Natural killer cell treated with Interleukin-12 subunit alpha and Interleukin-12 subunit beta and Interleukin-15 and Interleukin-18, amount 100 ng/mL, for 72 hours (primary cell): ENCODE measurements around the gene DSP. TPM values are rescaled to one million over a fixed set of nuclear protein-coding genes. Genes with fewer than 3 reads are reported as not detected.

Experiments
- ATAC-seq, 2 donors: fragments of 150-1000 bp; cut with Tn5 transposase in 1 of 2; sonication (Bioruptor Pico), chemical (Tn5 transposase) in 1 of 2; 2 replicates each; pipeline ENCODE4 v1.10.0; 2021
- DNase-seq: peaks from one replicate; pipeline ENCODE4 v3.0.0; 2022; ENCODE audit warnings: low spot score
- H3K27ac Mint-ChIP-seq, 2 donors: 1 replicate in 1 of 2; 2 replicates in 1 of 2; pipeline ENCODE4 v1.8.0; 2022; ENCODE audit warnings: mixed read lengths in 2 of 2, mild to moderate bottlenecking in 1 of 2, moderate library complexity in 1 of 2
- H3K27me3 Mint-ChIP-seq, 2 donors: 1 replicate in 1 of 2; 2 replicates in 1 of 2; pipeline ENCODE4 v1.8.0; 2022; ENCODE audit warnings: mixed read lengths in 2 of 2
- H3K36me3 Mint-ChIP-seq: one replicate; pipeline ENCODE4 v1.8.0; 2022; ENCODE audit warnings: mixed read lengths
- H3K4me1 Mint-ChIP-seq, 2 donors: 1 replicate in 1 of 2; 2 replicates in 1 of 2; pipeline ENCODE4 v1.8.0; 2022; ENCODE audit warnings: low read depth in 2 of 2, mixed read lengths in 2 of 2, mild to moderate bottlenecking in 1 of 2
- H3K4me3 Mint-ChIP-seq: one replicate; pipeline ENCODE4 v1.8.0; 2022; ENCODE audit warnings: mixed read lengths
- H3K9me3 Mint-ChIP-seq: 2 replicates; pipeline ENCODE4 v1.8.0; 2022; ENCODE audit warnings: mixed read lengths
- total RNA-seq, 2 donors: library from RNA; stranded (reverse); gene quantifications; one replicate each; pipeline ENCODE4 v1.2.3, GENCODE V29; 2022

DSP gene
- total RNA-seq, 2 donors from 2014 or later, result not detected

- Mint-ChIP-seq H3K4me1 (no peaks in the 10 kb centered on the region), H3K27me3 (peaks cover 42% of the 10 kb centered on the region in 2 donors), H3K27ac (no peak overlapping the region), H3K4me3 (no peak overlapping the region), H3K36me3 (no peaks in the 10 kb centered on the region), H3K9me3 (no peaks in the 10 kb centered on the region)
- no peak for DNase-seq
- no peak for ATAC-seq
Measured at GRCh38 chr6:7559196-7559595, 17.7 kb downstream of the DSP start.

GRCh38 chr6:7559651-7560385 is 18.3 kb downstream of the DSP start:
- no peak overlapping the region for H3K27ac Mint-ChIP-seq
- no peak for ATAC-seq

GRCh38 chr6:7561153-7561964 is 19.9 kb downstream of the DSP start:
- H3K4me1 Mint-ChIP-seq, result no peaks in the 10 kb centered on the region
- no peaks in the 10 kb centered on the region for H3K36me3 Mint-ChIP-seq
- no peak for ATAC-seq

More at GRCh38 chr6:7559651-7560385, 18.3 kb downstream of the DSP start:
- DNase-seq, result no peak
- H3K9me3 Mint-ChIP-seq, result no peaks in the 10 kb centered on the region
- H3K27me3 Mint-ChIP-seq, result peaks cover 42 to 43% of the 10 kb centered on the region in 2 donors
- H3K36me3 Mint-ChIP-seq, result no peaks in the 10 kb centered on the region
- H3K4me3 Mint-ChIP-seq, result no peak overlapping the region
- no peaks in the 10 kb centered on the region for H3K4me1 Mint-ChIP-seq

GRCh38 chr6:7562769-7563168 is 21.3 kb downstream of the DSP start:
- H3K4me1 Mint-ChIP-seq, result no peaks in the 10 kb centered on the region
- DNase-seq (no peak), ATAC-seq (no peak)
- H3K4me3 Mint-ChIP-seq, result no peak overlapping the region
- no peak overlapping the region for H3K27ac Mint-ChIP-seq
- no peaks in the 10 kb centered on the region for H3K36me3 Mint-ChIP-seq
- peaks cover 34 to 44% of the 10 kb centered on the region in 2 donors for H3K27me3 Mint-ChIP-seq
- no peaks in the 10 kb centered on the region for H3K9me3 Mint-ChIP-seq

More at GRCh38 chr6:7561153-7561964, 19.9 kb downstream of the DSP start:
- H3K27me3 Mint-ChIP-seq, result peaks cover 39 to 41% of the 10 kb centered on the region in 2 donors
- no peak for DNase-seq
- H3K9me3 Mint-ChIP-seq, result no peaks in the 10 kb centered on the region
- no peak overlapping the region for H3K4me3 Mint-ChIP-seq
- no peak overlapping the region for H3K27ac Mint-ChIP-seq

GRCh38 chr6:7566107-7566506 is 24.6 kb downstream of the DSP start:
- no peak for ATAC-seq
- Mint-ChIP-seq H3K4me1 (no peaks in the 10 kb centered on the region), H3K27ac (no peak overlapping the region), H3K36me3 (no peaks in the 10 kb centered on the region), H3K27me3 (peaks cover 38 to 60% of the 10 kb centered on the region in 2 donors), H3K4me3 (no peak overlapping the region), H3K9me3 (no peaks in the 10 kb centered on the region)
- no peak for DNase-seq

- Mint-ChIP-seq H3K36me3 (no peaks in the 10 kb centered on the region), H3K4me1 (no peaks in the 10 kb centered on the region), H3K9me3 (no peaks in the 10 kb centered on the region), H3K27ac (no peak overlapping the region), H3K27me3 (peaks cover 32 to 64% of the 10 kb centered on the region in 2 donors), H3K4me3 (no peak overlapping the region)
- ATAC-seq (no peak), DNase-seq (no peak)
Measured at GRCh38 chr6:7566617-7567173, 25.2 kb downstream of the DSP start.

- no peaks in the 10 kb centered on the region for H3K36me3 Mint-ChIP-seq
- no peak overlapping the region for H3K27ac Mint-ChIP-seq
- H3K4me3 Mint-ChIP-seq, result no peak overlapping the region
- no peaks in the 10 kb centered on the region for H3K9me3 Mint-ChIP-seq
- DNase-seq, result no peak
- H3K4me1 Mint-ChIP-seq, result no peaks in the 10 kb centered on the region
- peaks cover 32 to 74% of the 10 kb centered on the region in 2 donors for H3K27me3 Mint-ChIP-seq
- no peak for ATAC-seq
Measured at GRCh38 chr6:7568021-7568420, 26.6 kb downstream of the DSP start.

- Mint-ChIP-seq H3K9me3 (no peaks in the 10 kb centered on the region), H3K27ac (no peak overlapping the region), H3K4me3 (no peak overlapping the region), H3K36me3 (no peaks in the 10 kb centered on the region), H3K4me1 (no peaks in the 10 kb centered on the region), H3K27me3 (peaks cover 30 to 72% of the 10 kb centered on the region in 2 donors)
- DNase-seq (no peak), ATAC-seq (no peak)
Measured at GRCh38 chr6:7569082-7569481, 27.6 kb downstream of the DSP start.

- Mint-ChIP-seq H3K36me3 (no peaks in the 10 kb centered on the region), H3K27me3 (peaks cover 24 to 55% of the 10 kb centered on the region in 2 donors), H3K9me3 (no peaks in the 10 kb centered on the region), H3K4me1 (no peaks in the 10 kb centered on the region), H3K27ac (no peak overlapping the region), H3K4me3 (no peak overlapping the region)
- ATAC-seq, result no peak
- DNase-seq, result no peak
Measured at GRCh38 chr6:7572213-7572943, 30.9 kb downstream of the DSP start.

GRCh38 chr6:7574500-7574899 is 33.0 kb downstream of the DSP start:
- DNase-seq, result no peak
- Mint-ChIP-seq H3K27me3 (peaks cover 17 to 43% of the 10 kb centered on the region in 2 donors), H3K36me3 (no peaks in the 10 kb centered on the region), H3K9me3 (no peaks in the 10 kb centered on the region), H3K27ac (no peak overlapping the region), H3K4me3 (no peak overlapping the region), H3K4me1 (no peaks in the 10 kb centered on the region)
- no peak for ATAC-seq

- no peak overlapping the region for H3K27ac Mint-ChIP-seq
- ATAC-seq (no peak), DNase-seq (no peak)
- H3K4me3 Mint-ChIP-seq, result no peak overlapping the region
- H3K4me1 Mint-ChIP-seq, result no peaks in the 10 kb centered on the region
- H3K36me3 Mint-ChIP-seq, result no peaks in the 10 kb centered on the region
- H3K27me3 Mint-ChIP-seq, result peaks cover 15 to 19% of the 10 kb centered on the region in 2 donors
- no peaks in the 10 kb centered on the region for H3K9me3 Mint-ChIP-seq
Measured at GRCh38 chr6:7578516-7578915, 37.0 kb downstream of the DSP start.

GRCh38 chr6:7578931-7579330 is 37.5 kb downstream of the DSP start:
- H3K4me3 Mint-ChIP-seq, result no peak overlapping the region
- ATAC-seq, result no peak
- no peaks in the 10 kb centered on the region for H3K4me1 Mint-ChIP-seq
- no peaks in the 10 kb centered on the region for H3K36me3 Mint-ChIP-seq
- DNase-seq, result no peak
- H3K27ac Mint-ChIP-seq, result no peak overlapping the region
- peaks cover 13 to 16% of the 10 kb centered on the region in 2 donors for H3K27me3 Mint-ChIP-seq
- H3K9me3 Mint-ChIP-seq, result no peaks in the 10 kb centered on the region

- Mint-ChIP-seq H3K4me3 (no peak overlapping the region), H3K27ac (no peak overlapping the region), H3K4me1 (no peaks in the 10 kb centered on the region), H3K36me3 (no peaks in the 10 kb centered on the region), H3K9me3 (no peaks in the 10 kb centered on the region), H3K27me3 (peaks cover 16 to 17% of the 10 kb centered on the region in 2 donors)
- ATAC-seq (no peak), DNase-seq (no peak)
Measured at GRCh38 chr6:7579851-7580250, 38.4 kb downstream of the DSP start.
